Right atrium auricular region (tissue), 2 donors: ENCODE measurements around the gene AIF1L. TPM values are rescaled to one million over a fixed set of nuclear protein-coding genes. Genes with fewer than 3 reads are reported as not detected.

Experiments used
- DNase-seq: peaks from one replicate; pipeline ENCODE4 v3.0.0-alpha.2; 2019; ENCODE audit warnings: low spot score
- H3K27ac ChIP-seq, 2 donors: fragments of 200-600 bp; sonication (generic); 1 replicate in 1 of 2; 2 replicates in 1 of 2; pipeline ENCODE4 v1.5.1; 2016 to 2019
- H3K27me3 ChIP-seq, 2 donors: fragments of 200-600 bp; sonication (generic); one replicate each; pipeline versions ENCODE4 v1.5.1 to v1.6.0; 2017 to 2019
- H3K36me3 ChIP-seq: fragments of 200-600 bp; sonication (generic); one replicate; pipeline ENCODE4 v1.5.1; 2016
- H3K4me1 ChIP-seq, 2 donors: fragments of 200-600 bp; sonication (generic); one replicate each; pipeline versions ENCODE4 v1.5.1 to v1.6.0; 2017 to 2019
- H3K4me3 ChIP-seq, 2 donors: fragments of 200-600 bp; sonication (generic); 1 replicate in 1 of 2; 2 replicates in 1 of 2; pipeline ENCODE4 v1.5.1; 2017 to 2019; ENCODE audit warnings: mild to moderate bottlenecking in 1 of 2, moderate library complexity in 1 of 2
- H3K9me3 ChIP-seq, 2 donors: fragments of 200-600 bp; sonication (generic); one replicate each; pipeline ENCODE4 v1.5.1; 2019
- CTCF ChIP-seq, 2 donors: fragments of 200-600 bp; sonication (generic); IDR thresholded peaks; one replicate each; pipeline ENCODE4 v1.5.1; 2019; ENCODE audit warnings: antibody characterized with exemption in 2 of 2
- total RNA-seq, 2 donors: library from RNA; depleted of rRNA; stranded (reverse); fragments of >200 nt; gene quantifications; one replicate each; pipeline ENCODE4 v1.1.0, GENCODE V29; 2016

AIF1L gene
- total RNA-seq, 2 donors from 2014 or later = 15.4 to 27.3 TPM

DNA sequence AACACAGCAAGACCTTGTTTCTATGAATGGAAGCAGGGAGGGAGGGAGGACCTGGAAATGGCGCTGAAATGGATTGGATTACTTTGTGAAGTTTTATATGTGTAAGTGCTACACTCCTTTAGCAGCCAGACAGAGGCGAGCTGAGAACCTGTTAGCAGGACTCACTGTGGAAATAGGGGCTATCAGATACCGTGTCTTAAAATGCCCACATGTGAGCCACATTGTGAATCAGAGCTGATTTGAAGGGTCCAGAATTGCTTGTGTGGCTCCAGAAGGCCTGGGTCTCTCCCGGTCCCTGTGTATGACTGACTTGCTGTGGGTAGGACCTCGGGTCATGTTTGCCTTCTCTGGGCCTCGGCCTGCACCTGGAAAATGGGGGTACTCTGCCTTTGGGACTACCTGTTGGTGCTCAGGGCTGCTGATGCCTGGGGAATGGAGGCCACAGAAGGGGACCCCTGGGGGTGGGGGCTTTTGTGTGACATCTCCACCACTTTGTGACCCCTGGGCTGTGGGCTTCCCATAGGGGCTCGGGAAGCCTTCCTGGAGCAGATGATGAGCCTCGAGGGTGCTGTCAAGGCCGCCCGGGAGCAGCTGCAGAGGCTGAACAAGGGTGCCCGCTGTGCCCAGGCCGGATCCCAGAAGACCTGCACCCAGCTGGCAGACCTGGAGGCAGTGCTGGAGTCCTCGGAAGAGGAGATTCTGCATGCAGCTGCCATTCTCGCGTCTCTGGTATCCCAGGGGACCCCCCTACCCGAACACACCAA is 24.0 kb upstream of the AIF1L start:
- no peaks in the 10 kb centered on the region for H3K9me3 ChIP-seq
- peaks cover 0 to 20% of the 10 kb centered on the region in 2 donors for H3K4me1 ChIP-seq
- no peaks in the 10 kb centered on the region for H3K36me3 ChIP-seq
- no peak for DNase-seq
- no peak for TF ChIP-seq CTCF (IDR thresholded peaks at IDR 0.05)
- H3K27ac ChIP-seq = no peak overlapping the region
- H3K4me3 ChIP-seq = no peak overlapping the region
- no peaks in the 10 kb centered on the region for H3K27me3 ChIP-seq

GRCh38 chr9:131072871-131073237 is 23.5 kb upstream of the AIF1L start:
- no peaks in the 10 kb centered on the region for H3K9me3 ChIP-seq
- DNase-seq = no peak
- H3K36me3 ChIP-seq = no peaks in the 10 kb centered on the region
- no peak overlapping the region for H3K4me3 ChIP-seq
- no peak for TF ChIP-seq CTCF (IDR thresholded peaks at IDR 0.05)
- H3K27me3 ChIP-seq = no peaks in the 10 kb centered on the region
- peaks cover 0 to 18% of the 10 kb centered on the region in 2 donors for H3K4me1 ChIP-seq
- no peak overlapping the region for H3K27ac ChIP-seq

DNA sequence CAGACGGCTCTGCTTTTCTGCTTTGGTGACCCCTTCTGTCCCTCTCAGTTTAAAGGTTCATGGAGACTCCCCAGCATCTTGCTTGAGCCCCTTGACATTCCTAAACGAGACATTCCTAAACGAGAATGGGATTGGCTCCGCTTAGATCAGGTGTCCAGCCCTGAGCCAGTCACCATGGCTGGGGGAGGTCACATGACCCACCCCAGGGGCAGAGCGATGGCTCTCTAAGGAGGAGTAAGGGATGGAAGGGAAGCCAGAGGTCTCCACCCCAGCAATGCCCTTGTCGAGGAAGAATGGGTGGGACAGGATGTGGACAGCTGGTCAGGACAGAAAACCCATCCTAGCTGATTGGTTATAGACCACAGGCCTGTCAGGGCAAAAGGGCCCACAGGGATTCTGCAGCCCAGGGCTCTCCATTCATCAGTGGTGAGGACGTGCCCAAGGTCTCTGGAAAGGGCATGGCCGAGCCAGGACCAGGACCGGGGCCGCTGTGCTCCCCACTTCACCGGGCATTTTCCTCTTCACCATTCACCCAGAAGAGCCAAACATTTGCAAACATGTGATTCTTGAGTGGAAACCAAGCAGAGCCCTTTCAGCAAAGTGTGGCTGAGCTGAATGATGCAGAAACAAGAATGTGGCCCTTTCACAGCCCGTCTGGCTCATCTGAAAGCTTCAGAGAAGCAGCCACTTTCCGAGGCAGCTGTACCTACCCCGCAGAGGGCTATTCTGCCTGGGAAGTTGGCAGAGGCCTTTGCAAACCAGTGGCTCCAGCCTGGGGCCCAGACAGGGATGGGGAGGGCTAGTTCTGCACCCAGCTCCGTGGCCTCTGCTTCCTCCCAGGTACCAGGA is 19.8 kb upstream of the AIF1L start:
- Histone ChIP-seq H3K27me3 (no peaks in the 10 kb centered on the region), H3K9me3 (no peaks in the 10 kb centered on the region), H3K36me3 (no peaks in the 10 kb centered on the region), H3K4me3 (no peak overlapping the region), H3K4me1 (no peaks in the 10 kb centered on the region), H3K27ac (no peak overlapping the region)
- DNase-seq = no peak
- no peak for TF ChIP-seq CTCF (IDR thresholded peaks at IDR 0.05)

GRCh38 chr9:131078427-131079366 is 17.6 kb upstream of the AIF1L start:
- no peak overlapping the region for H3K4me3 ChIP-seq
- H3K36me3 ChIP-seq = no peaks in the 10 kb centered on the region
- no peak for TF ChIP-seq CTCF (IDR thresholded peaks at IDR 0.05)
- no peaks in the 10 kb centered on the region for H3K27me3 ChIP-seq
- H3K27ac ChIP-seq = no peak overlapping the region
- DNase-seq = no peak
- H3K9me3 ChIP-seq = no peaks in the 10 kb centered on the region
- no peaks in the 10 kb centered on the region for H3K4me1 ChIP-seq

DNA sequence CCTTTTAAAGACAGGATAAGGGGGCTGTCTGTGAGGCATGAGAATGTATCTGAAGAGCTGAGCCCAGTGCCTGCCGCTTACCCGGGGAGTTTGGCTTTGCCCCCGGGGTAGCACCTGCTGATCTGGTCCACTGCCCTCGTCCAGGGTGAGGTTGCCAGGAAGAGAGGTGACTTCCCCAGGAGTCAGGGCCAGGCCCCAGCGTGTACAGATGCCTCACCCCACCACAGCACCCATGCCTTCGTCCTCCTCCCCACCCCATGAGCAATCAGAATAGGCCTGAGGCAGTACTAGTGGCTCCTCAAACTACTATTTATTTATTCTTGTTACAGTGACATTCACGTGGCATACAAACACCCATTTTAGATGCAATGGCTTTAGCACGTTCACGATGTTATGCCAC is 15.7 kb upstream of the AIF1L start:
- Histone ChIP-seq H3K4me3 (no peak overlapping the region), H3K27ac (no peak overlapping the region), H3K36me3 (no peaks in the 10 kb centered on the region), H3K4me1 (no peaks in the 10 kb centered on the region), H3K9me3 (no peaks in the 10 kb centered on the region), H3K27me3 (no peaks in the 10 kb centered on the region)
- no peak for DNase-seq
- TF ChIP-seq CTCF (IDR thresholded peaks at IDR 0.05) = no peak
